Neural progenitor cell (in vitro differentiated cells): ENCODE measurements around the gene GPR15LG.

ENCODE experiments used
- CTCF ChIP-seq: fragments of 200-600 bp; sonication (generic); IDR thresholded peaks from 2 replicates; pipeline ENCODE4 v1.5.1; 2017; ENCODE audit warnings: antibody characterized with exemption, mild to moderate bottlenecking
- EZH2 ChIP-seq: fragments of 200-600 bp; sonication (generic); IDR thresholded peaks from 2 replicates; pipeline ENCODE4 v1.6.1; 2017; ENCODE audit warnings: antibody characterized with exemption, mild to moderate bottlenecking, moderate library complexity
- EZH2phosphoT487 ChIP-seq: fragments of 200-600 bp; sonication (generic); IDR thresholded peaks from 2 replicates; pipeline ENCODE4 v1.6.1; 2017; ENCODE audit warnings: antibody characterized with exemption

- peak; percentile 77 for TF ChIP-seq CTCF
- TF ChIP-seq EZH2phosphoT487 = no peak
- TF ChIP-seq EZH2 = no peak
These were observed 41.1 kb downstream of the GPR15LG start for GRCh38 chr10:84214612-84215235.
